ENCODE measurements around the gene STK10.

STK10 gene

GRCh38 chr5:172188893-172189692 is 1.1 kb upstream of the STK10 start:
- DNase-seq (ENCODE audit: low read depth in 2 of 2): no peak

DNA sequence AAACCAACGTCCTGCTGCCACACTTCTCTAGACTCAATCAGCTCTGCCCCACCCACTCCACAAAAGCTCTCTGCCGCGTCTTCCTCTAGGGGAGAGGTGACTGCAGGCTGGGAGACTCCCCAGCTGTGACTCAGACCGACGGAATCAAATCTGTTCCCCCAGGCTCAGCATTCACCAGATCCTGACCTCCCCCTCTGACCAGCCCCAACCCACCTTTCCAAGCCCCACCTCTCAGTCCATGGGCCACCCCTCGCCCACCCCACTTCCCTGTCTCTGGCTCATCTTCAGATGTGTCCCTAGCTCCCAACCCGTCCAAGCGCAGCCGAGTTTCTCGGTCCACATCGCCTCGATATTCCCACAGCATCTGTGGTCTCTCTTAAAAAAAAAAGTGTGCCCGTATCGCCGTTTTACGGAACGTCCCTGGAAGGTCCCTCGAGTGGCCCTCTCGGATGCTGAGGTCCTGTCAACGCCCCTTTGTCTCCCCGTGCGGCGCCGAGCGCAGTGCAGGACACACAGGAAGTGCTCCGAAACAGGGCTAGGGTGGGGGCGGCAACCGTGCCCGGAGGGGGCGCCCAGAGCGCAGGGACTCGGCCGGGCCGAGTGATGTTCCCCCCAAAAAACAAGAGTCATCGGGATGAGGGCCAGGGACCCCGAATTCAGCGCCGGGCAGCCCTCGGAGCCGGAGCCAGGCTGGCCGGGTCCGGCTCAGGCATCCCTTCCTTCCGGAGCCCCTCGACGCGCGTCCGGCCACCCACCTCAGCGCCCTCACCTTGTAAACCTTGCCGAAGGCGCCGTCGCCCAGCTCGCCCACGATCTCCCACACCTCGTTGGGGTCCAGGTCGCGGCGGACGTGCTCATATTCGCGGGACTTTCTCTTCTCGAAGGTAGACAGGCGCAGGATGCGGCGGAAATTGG is 649 bp downstream of the STK10 start:
- peak; percentile 53 to 71 for DNase-seq (ENCODE audit: low read depth in 2 of 2)

DNA sequence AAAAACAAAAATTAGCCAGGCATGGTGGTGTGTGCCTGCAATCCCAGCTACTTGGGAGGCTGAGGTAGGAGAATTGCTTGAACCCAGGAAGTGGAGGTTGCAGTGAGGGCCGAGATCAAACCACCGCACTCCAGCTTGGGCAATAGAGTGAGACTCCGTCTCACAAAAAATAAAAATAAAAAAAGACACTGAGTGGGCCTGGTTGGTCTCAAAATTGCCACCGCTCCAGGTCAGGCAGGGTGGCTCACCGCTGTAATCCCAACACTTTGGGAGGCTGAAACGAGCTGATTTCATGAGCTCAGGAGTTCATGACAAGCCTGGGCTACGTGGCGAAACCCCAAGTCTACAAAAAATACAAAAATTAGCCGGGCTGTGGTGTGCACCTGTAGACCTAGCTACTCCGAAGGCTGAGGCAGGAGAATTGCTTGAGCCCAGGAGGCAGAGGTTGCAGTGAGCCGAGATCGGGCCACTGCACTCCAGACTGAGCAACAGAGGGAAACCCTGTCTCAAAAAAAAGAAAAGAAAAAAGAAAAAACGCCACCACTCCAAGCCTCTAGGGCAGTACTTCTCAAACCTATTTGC is 1.8 kb downstream of the STK10 start:
- no peak for DNase-seq (ENCODE audit: low read depth in 2 of 2)

- DNase-seq (ENCODE audit: low read depth in 2 of 2): no peak
These were observed 2.9 kb downstream of the STK10 start for GRCh38 chr5:172185096-172185461.

DNA sequence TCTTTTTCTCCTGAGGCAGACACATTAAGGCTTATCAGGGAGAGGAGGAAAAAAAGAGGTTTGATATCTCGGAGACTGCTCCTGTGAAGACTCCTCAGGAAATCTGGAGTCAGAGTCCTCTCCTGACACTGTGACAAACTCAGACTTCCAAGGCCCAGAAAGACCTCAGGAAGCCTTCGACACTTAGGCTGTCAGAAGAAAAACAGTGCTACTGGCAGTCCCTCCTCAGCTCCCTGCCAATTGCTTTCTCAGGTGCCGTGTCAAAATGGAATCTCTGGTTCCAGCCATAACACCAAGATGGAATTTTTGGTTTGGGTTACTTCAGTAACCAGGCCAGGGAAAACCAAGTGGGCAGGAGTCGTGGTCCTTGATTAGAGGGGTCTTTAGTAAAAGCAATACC is 4.1 kb downstream of the STK10 start:
- DNase-seq (ENCODE audit: low read depth in 2 of 2): no peak

DNA sequence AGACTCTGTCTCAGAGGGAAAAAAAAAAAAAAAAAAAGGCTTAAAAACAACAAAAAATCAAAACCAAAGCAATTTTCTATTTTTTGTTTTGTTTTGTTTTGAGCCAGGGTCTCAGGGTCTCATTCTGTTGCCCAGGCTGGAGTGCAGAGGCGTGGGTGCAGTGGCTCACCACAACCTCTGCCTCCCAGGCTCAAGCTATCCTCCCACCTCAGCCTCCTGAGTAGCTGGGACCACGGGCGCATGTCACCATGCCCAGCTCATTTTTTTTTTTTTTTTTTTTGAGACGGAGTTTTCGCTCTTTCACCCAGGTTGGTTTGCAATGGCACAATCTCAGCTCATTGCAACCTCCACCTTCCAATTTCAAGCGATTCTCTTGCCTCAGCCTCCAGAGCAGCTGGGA is 5.7 kb downstream of the STK10 start:
- DNase-seq (ENCODE audit: low read depth in 2 of 2): no peak

- no peak for DNase-seq (ENCODE audit: low read depth in 2 of 2)
These were observed 7.1 kb downstream of the STK10 start for GRCh38 chr5:172180936-172181335.

DNA sequence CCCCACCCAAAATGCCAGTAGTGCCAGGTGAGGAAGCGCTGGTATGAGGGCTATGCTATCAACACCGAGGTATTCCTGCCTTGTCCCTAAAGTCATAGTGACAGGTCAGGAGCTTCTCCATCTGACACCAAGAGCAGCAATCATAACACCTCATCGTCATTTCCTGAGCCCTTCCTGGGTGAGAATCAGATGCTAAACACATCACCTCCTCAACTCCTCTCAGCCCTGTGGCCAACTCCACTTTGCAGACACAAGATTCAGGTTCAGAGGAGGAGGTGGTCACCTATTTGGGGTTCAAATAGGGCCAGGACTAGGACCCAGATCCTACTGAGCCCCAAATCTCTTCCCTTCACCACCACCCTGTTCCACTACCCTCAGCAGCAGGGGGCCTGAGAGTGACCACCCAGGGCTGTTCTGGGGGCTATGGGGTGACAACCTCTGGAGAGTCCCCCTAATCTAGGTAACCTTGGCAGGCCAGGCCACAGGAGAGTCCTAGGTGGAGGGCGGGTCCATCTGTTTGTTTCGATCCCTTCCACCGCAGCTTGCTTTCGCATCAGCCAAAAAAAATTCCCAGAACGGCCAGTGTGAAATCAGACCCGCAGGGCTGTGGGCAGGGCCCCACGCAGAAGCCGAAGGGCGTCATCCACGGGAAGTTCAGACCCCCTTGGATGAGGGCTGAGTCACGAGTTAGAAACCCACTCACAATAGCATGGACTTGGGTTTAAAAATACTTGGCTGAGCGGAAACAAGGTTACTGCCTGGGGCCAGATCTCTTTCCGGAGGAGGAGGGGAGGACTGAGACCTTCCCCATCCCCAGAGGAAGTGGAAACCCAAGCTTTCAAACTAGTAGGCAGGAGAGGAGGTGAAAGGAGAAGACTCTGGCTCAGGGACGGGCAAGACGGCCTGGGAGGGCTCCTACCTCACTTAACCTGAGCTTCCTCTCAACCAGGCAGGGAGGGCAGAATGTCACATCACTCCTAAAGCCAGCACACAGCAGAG is 8.7 kb downstream of the STK10 start:
- peak in 1 of 2 donors; percentile 45 for DNase-seq (ENCODE audit: low read depth in 2 of 2)

- no peak for DNase-seq (ENCODE audit: low read depth in 2 of 2)
These were observed 9.6 kb downstream of the STK10 start for GRCh38 chr5:172178301-172178987.

DNA sequence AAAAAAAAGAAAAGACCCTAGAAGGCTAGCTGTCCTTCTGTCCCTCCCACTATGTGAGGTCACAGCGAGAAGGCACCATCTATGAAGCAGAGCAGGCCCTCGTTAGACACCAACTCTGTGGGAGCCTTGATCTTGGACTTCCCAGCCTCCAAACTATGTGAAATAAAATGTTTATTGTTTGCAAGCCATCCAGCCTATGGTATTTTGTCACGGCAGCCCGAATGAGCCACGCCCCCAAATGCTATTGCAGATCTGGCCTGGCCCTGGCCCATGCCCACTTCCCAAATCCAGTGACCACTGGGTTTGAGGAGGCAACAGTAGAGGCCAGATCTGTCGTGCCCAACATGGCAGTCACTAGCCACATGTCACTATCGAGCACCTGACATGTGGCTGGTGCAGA is 10.8 kb downstream of the STK10 start:
- DNase-seq (ENCODE audit: low read depth in 2 of 2): no peak

GRCh38 chr5:172175263-172175719 is 12.7 kb downstream of the STK10 start:
- DNase-seq (ENCODE audit: low read depth in 2 of 2): peak; percentile 79 to 90

DNA sequence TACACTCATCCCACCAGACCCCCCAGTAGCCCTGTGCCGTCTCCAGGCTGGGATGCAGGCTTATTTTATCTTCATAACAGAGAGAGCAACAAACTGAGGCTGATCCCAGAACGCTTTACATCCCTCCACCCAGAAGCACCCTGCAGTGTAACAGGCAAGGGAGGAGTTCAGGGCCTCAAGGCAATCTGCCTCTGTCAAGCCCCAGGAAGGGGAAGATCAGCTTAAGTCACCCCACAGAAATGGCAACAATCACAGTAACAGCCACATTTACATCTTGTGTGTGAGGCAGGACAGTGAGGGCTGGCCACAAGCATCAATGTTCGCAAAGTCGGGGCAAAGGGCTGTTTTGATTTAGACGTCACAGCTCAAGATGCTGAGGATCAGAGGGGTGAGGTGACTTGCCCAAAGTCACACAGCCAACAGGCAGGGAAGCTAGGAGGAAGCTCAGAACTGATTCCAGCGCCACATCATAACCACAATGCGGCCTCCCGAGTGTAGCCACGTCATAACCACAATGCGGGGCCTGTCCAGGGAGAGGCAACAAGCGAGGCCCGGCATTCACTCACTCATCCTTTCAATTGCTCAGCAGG is 14.4 kb downstream of the STK10 start:
- DNase-seq (ENCODE audit: low read depth in 2 of 2): peak; percentile 65 to 81

DNA sequence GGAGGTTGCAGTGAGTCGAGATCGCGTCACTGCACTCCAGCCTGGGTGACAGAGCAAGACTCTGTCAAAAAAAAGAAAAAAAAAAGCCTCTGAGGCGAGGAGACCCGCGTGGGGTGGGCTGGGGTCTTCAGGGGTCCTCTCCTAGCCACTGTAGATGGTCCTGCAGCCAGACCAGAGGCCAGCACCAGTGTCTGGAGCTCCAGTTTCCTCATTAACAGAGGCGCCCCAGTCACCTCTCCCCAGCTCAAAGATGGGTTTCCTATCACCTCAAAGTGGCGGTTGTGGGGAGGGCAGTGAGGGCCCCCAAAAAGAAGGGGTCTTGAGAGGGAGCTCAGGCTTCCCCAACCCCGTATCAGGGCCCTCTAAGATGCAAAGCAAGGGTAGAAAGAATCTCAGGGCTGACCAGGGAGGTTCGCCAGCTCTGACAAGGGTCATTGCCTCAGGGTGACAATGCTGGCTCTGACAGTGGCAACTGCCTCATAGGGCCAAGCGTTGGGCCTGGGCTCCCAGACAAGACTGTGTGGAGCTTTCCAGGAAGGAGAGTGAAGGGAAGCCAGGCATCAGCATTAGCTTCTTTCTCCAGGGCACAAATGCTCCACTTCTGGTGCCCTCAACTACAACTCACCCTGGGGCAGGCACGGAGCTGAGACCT is 15.0 kb downstream of the STK10 start:
- no peak for DNase-seq (ENCODE audit: low read depth in 2 of 2)

- no peak for DNase-seq (ENCODE audit: low read depth in 2 of 2)
These were observed 16.9 kb downstream of the STK10 start for GRCh38 chr5:172171118-172171517.

DNA sequence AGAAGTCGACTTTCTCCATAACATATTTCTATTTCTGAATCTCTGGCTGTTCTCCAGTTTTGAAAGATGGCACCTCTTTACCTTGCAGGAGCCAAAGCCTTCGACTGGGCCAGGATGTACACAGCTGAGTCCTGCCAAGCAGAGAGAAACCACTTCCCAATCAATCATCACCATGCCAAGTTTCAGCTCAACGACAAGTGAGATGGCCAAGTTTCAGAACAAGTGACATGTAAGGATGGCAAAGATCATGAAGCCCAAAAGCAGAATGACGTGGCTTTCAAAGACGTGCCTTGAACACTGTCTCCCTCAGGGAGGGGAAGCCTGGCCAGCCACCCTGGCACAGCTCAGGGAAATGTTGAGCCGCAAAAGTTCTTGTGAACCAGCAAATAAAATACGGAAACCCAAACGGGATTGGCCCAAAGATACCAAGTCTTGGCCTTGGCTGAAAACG is 17.7 kb downstream of the STK10 start:
- DNase-seq (ENCODE audit: low read depth in 2 of 2): no peak

- no peak for DNase-seq (ENCODE audit: low read depth in 2 of 2)
These were observed 18.8 kb downstream of the STK10 start for GRCh38 chr5:172169216-172169615.

- no peak for DNase-seq (ENCODE audit: low read depth in 2 of 2)
These were observed 19.7 kb downstream of the STK10 start for GRCh38 chr5:172168311-172168710.

- no peak for DNase-seq (ENCODE audit: low read depth in 2 of 2)
These were observed 20.1 kb downstream of the STK10 start for GRCh38 chr5:172167895-172168294.

DNA sequence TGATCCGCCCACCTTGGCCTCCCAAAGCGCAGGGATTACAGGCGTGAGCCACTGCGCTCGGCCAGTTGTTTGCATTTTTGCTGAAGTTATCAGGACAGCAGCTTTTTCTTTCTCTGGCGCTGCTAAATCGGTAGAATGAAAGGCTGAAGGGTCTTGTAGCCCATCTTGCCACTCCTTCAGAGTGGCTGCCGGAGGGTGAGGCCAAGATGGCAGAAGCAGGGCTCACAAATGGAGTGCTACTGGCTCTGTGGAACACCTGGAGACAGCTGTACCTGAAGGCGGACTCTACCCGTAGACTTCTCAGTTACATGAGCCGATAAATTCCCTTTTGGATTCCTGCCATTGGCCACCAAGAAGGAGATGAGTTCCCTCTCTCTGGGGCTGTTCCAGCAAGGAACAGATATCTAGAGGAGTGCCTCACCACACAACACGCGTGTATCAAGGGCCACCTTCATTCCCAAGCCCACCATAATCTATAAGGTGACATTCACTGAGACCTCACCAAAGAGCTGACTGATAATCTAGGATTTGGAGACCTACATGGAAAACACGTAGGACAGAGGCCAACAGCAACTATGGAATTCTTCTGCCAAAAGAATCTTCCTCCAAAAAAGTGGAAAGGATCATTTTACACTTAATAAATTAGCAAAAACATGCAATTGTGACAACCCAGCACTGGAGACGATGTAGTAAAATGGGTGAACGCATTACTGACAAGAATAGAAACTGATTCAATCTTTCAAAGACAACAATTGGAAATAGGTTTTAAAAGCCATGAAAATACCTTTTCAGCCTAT is 21.8 kb downstream of the STK10 start:
- no peak for DNase-seq (ENCODE audit: low read depth in 2 of 2)

Data from stimulated activated CD4-positive, alpha-beta T cell treated with anti-CD3 and anti-CD28 coated beads, Interleukin-4, amount 100 ng/mL, for 48 hours (primary cell).